ENCODE measurements around the gene ZSWIM8.
"Not testable (repeated sequence)": the region's sequence is repeated elsewhere in the genome, so short reads cannot be mapped to it uniquely, and the experiment has no call there.

Gene ZSWIM8

GRCh38 chr10:73814276-73814895, 29.0 kb downstream of the ZSWIM8 start:
- no peak for DNase-seq

- DNase-seq, result no peak
These were observed 29.7 kb downstream of the ZSWIM8 start for GRCh38 chr10:73814896-73815718.

DNA sequence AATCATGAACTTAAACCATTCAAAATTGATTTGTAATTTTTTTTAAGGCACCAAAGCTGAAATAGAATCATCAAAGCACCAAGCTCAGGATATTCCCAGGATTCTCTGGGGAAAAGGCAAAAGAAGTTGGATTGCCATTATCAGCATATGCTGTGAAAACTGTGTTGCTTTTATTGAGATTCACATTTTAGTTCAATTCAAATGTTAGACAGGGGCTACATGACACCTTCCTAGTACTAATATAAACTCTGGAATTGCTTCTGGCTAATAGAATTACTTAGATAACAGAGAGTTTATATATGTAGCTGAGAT, 30.3 kb downstream of the ZSWIM8 start:
- DNase-seq, result no peak

GRCh38 chr10:73816917-73817729, 31.7 kb downstream of the ZSWIM8 start:
- DNase-seq, result no peak

- no peak for DNase-seq
These were observed 32.4 kb downstream of the ZSWIM8 start for GRCh38 chr10:73817826-73818225.

DNA sequence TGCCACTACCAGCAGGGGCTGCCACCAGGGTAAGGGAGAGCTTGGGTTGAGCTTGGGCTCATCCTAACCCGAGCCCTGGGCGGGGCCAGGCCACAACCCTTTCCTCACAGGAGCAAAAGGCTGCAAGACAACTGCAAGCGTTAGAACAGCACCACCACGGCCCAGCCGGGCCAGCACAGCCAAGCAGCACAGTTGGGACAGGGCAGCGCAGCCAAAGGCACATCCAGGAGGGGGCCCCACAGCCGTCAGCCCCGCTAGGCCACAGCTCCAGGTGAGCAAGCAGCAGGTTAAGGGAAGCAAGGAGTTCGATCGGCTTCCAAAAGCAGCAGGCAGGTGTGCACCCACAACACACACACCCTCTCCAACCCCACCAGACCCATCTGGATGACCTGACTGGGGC, 33.0 kb downstream of the ZSWIM8 start:
- no peak for DNase-seq

GRCh38 chr10:73819081-73819480, 33.7 kb downstream of the ZSWIM8 start:
- DNase-seq, result peak; percentile 41

DNA sequence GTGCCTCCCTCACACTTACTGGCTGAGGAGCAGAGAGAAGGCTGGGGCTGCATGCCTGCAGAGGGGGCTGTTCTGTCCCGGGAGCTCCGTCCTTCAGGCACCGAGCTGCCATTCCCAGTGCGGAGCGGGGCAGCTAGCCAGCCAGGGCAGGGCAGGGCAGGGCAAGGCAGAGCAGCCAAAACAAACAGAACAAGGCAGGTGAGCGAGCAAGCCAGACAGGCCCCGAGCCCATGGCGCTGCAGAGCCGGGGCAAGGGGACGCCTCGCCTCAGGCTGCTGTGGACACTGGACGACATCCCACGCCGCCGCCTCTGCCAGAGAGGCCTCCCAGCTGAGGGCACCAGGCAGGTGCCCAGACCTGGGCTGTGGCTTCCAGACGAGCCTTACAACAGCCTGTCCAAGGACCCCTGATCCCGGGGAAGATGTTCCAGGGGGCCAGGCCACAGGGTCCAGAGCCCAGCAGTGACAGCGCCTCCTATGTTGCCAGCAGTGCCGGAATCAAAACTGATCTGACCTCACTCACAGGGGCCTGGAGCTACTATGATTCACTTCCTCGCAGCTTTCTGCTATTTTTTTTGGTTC, 34.2 kb downstream of the ZSWIM8 start:
- DNase-seq, result no peak

DNA sequence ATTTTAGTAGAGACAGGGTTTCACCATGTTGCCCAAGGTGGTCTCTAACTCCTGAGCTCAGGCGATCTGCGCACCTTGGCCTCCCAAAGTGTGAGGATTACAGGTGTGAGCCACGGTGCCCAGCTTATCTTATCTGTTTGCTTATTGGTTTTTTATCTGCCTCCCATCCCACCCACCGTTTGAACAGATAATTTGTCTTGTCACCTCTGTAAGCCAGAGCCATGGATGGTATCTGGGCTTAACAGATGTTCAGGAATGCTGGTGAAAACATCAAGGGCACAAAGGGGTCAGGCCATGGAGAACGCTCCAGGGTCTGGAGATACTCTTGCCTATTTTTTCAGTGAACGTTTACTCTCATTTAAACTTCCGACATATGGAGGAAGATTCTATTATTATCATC, 38.0 kb downstream of the ZSWIM8 start:
- no peak for DNase-seq

DNA sequence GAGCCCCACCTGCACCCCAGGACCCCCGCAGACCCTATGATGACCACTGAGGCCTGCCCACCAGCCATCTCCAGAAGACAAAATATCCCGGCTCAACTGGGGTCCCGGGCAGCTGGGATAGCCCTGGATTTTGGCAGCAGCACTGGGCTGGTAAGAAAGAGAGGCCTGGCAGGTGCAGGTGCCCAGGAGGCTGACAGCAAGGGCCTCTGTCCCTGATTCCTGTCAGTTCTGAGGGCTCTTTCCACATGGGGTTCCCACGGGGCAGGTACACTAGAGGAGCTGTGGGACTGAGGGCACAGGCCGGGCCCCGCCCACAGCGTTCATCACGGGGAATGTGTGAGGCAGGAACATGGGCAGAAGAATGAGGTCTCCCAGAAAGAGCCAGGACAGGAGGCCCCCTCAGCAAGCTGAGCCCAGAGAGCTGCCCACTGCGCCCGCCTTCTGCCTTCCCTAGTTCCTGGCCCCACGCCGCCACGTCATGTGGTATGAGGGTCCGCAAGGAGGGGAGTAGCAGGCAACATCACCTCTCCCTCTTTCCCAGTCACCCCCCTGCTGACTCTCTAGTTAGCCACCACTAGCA, 38.8 kb downstream of the ZSWIM8 start:
- no peak for DNase-seq

- DNase-seq, result no peak
These were observed 42.1 kb downstream of the ZSWIM8 start for GRCh38 chr10:73827346-73828089.

DNA sequence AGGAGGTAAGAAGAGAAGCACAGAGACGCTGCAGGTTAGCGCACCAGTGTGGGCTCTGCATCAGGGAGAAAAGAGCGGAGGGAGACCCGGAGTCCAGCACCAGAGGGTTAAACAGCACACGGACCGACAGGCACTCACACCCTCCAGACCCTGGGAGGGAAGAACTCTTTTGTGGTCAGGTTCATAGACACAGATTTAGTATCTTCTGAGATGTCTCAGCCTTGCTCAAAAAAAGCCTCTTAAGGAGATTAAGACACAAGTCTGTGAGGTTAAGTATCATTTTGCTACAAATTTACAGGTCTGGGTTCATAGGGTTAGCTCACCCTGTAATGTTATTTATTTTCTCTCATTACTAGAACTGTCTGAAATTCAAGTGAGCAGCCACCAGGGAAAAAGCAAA, 42.8 kb downstream of the ZSWIM8 start:
- DNase-seq, result no peak

DNA sequence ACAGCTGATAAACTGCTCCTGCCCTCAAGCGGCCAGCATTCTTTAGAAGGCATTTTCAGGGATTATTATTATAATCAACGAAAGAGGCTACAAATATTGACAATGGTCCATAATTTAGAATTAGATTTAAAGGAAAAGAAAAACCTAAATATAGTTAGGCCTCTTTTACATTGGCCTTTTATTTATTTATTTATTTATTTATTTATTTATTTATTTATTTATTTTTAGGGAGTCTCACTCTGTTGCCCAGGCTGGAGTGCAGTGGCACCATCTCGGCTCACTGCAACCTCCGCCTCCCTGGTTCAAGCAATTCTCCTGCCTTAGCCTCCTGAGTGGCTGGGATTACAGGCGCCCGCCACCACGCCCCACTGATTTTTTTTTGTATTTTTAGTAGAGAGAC, 43.7 kb downstream of the ZSWIM8 start:
- not testable (repeated sequence) for DNase-seq

GRCh38 chr10:73836427-73836980, 51.1 kb downstream of the ZSWIM8 start:
- no peak for DNase-seq

- no peak for DNase-seq
These were observed 51.7 kb downstream of the ZSWIM8 start for GRCh38 chr10:73837072-73837471.

DNA sequence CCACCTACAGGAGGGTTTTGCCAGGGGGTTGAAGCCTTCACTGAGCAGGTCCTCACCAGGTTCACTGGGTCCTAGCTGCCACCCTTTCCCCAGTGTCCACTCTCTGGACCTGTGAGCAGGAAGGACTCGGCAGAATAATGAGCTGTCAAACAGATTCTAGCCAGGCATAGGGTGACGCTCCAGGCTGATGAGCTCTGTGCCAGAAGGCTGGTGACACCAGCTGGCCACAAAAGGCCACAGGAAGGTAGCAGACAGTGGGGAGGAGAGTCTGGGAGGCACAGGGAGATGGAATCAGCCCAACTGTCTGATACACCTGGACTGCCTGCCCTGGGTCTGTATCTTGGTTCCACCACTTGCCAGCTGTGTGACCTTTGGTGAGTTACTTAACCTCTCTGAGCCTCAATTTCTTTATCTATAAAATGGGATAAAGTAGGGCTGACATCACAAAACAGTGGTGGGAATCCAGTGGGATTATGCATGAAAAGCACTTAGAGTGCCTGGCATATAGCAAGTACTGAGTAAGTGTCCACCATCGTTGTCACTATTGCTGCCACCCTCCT, 52.7 kb downstream of the ZSWIM8 start:
- DNase-seq, result no peak

DNA sequence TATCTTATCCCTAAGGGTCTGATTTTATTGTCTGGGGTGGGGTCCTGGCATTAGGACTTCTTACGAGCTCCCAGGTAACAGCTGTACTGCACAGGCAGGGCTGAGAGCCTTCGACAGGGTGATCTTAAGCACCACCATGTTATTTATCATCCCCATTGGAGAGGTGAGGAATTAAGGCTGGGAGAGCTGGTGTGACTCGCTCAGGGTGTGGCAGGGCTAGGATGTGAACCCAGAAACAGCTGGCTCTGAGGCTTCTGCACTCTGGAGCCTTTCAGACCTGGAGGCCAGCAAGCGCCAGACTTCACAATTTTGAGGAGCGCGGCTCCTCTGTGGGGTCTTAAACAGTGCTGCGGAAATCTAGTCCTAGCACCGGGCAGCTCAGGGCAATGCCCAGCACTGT, 53.4 kb downstream of the ZSWIM8 start:
- DNase-seq, result no peak

DNA sequence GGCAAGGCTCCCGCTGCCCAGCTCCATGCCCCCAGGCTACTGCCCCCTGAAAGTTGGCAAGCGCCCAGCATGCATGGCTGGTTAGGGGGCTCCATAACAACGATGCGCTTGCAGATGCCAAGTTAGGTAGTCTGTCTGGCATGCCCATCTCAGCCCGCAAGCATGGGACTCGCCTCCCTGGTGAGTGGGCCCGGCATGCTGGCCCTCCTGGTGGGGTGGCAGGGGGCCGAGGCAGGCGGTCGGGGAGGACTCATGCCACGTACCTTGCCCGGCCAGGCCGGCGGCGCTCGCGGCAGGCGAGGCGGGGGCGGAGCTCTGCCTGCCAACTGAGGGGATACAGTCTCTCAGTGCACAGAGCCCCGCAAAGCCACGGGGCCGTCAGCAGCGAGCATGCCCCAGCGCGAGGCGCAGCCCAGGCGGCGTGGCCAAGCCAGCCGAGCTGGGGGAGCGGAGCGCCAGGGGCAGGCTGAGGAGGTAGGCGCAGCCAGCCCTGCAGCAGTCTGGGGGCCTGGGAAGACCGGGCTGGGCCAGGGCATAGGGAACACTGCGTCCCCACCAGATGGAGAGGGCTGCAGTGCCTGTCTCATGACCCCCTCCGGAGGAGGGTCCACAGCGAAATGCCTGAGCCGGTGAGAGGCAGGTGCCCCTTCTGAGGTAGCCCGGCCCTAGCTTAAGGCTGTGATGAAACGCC, 54.0 kb downstream of the ZSWIM8 start:
- DNase-seq, result no peak

- no peak for DNase-seq
These were observed 54.6 kb downstream of the ZSWIM8 start for GRCh38 chr10:73840056-73840402.

DNA sequence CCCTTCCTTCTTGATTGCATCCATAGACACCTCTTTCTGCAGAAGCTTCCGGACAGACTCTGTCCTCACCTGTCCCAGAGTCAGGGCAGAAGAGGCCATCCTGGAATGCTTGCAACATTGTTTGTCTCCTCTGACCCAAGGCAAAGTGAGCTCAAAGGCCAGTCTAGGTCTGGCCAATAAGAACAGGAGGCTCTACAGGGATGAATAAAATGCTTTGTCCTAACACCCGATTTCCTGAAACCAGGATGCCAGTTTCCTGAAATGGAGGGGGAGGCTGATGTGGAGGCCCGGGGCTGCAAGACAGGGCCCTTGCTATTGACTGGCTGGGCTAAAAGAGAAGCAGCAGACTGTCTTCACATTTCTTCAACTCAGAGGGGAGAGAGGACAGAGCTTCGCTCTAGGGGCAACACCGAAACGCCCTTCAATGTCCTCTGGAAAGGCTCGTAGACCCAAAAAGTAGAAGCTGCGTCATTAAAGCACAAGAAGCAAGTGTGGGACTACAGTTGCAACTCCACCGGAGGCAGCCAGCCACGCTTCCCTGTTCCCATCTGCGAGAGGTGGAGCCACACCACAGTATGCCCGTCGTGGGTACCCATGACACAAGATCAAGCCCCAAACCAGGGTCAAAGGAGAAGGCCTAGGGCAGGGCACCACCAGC, 55.1 kb downstream of the ZSWIM8 start:
- DNase-seq, result no peak

All from right kidney (tissue), 1 donor.